CD14-positive monocyte (primary cell): ENCODE measurements around the gene DHX58. TPM values are rescaled to one million over a fixed set of nuclear protein-coding genes. Genes with fewer than 3 reads are reported as not detected.

Experiments used
- DNase-seq, 3 donors: peaks; one replicate each; pipeline ENCODE4 v3.0.0-alpha.2; 2011 to 2022
- H2AFZ ChIP-seq: 2 replicates; pipeline ENCODE4 v1.6.0; 2012; ENCODE audit warnings: mild to moderate bottlenecking, low read depth, low read length, inconsistent platforms; ENCODE audit not compliant: insufficient read depth, poor library complexity, severe bottlenecking
- H3K27ac ChIP-seq, 2 donors: 1 replicate in 1 of 2; 2 replicates in 1 of 2; pipeline ENCODE4 v1.5.1; 2012 to 2013; ENCODE audit warnings: low read length in 2 of 2, control low read depth in 1 of 2, inconsistent platforms in 1 of 2, low read depth in 1 of 2, mild to moderate bottlenecking in 1 of 2
- H3K27me3 ChIP-seq, 2 donors: one replicate each; pipeline versions ENCODE4 v1.6.0 to v1.6.1; 2011 to 2013; ENCODE audit warnings: low read length in 2 of 2; ENCODE audit not compliant: control insufficient read depth in 2 of 2, insufficient read depth in 2 of 2
- H3K36me3 ChIP-seq, 2 donors: replicated peaks in 1 of 2; 1 replicate in 1 of 2; 2 replicates in 1 of 2; pipeline versions ENCODE4 v1.5.1 to v1.6.1; 2012 to 2013; ENCODE audit warnings: low read length in 2 of 2, control low read depth in 1 of 2, inconsistent platforms in 1 of 2, mild to moderate bottlenecking in 1 of 2; ENCODE audit not compliant: insufficient read depth in 2 of 2, control insufficient read depth in 1 of 2
- H3K4me1 ChIP-seq, 2 donors: 1 replicate in 1 of 2; 2 replicates in 1 of 2; pipeline versions ENCODE4 v1.5.1 to v1.6.1; 2012 to 2013; ENCODE audit warnings: low read length in 2 of 2, control low read depth in 1 of 2, inconsistent platforms in 1 of 2, mild to moderate bottlenecking in 1 of 2, moderate library complexity in 1 of 2; ENCODE audit not compliant: insufficient read depth in 2 of 2, control insufficient read depth in 1 of 2
- H3K4me2 ChIP-seq: replicated peaks from 2 replicates; pipeline ENCODE3; 2012; ENCODE audit warnings: low read length, moderate library complexity, mild to moderate bottlenecking; ENCODE audit not compliant: poor library complexity, severe bottlenecking; ENCODE audit errors: extremely low read depth
- H3K4me3 ChIP-seq, 3 experiments: fragments of 200-600 bp in 1 of 3; sonication (generic) in 1 of 3; replicated peaks in 1 of 3; 1 replicate in 2 of 3; 2 replicates in 1 of 3; pipeline ENCODE4 v1.5.1; 2011 to 2013; ENCODE audit warnings: low read length in 3 of 3, mild to moderate bottlenecking in 3 of 3, control low read depth in 2 of 3, low read depth in 2 of 3, inconsistent platforms in 1 of 3, moderate library complexity in 1 of 3
- H3K79me2 ChIP-seq: 2 replicates; pipeline ENCODE4 v1.6.0; 2012; ENCODE audit warnings: mild to moderate bottlenecking, control low read depth, inconsistent platforms, low read length, moderate library complexity; ENCODE audit not compliant: insufficient read depth
- H3K9ac ChIP-seq: 2 replicates; pipeline ENCODE4 v1.6.0; 2017; ENCODE audit warnings: low read length, mild to moderate bottlenecking; ENCODE audit not compliant: insufficient read depth, poor library complexity, severe bottlenecking
- H3K9me3 ChIP-seq, 2 donors: replicated peaks in 1 of 2; 1 replicate in 1 of 2; 2 replicates in 1 of 2; pipeline versions ENCODE4 v1.5.1 to v1.6.1; 2012 to 2013; ENCODE audit warnings: low read length in 2 of 2, control low read depth in 1 of 2; ENCODE audit not compliant: control insufficient read depth in 1 of 2, insufficient read depth in 1 of 2
- H4K20me1 ChIP-seq: 2 replicates; pipeline ENCODE4 v1.6.0; 2012; ENCODE audit warnings: mild to moderate bottlenecking, low read length, control low read depth, moderate library complexity; ENCODE audit not compliant: insufficient read depth
- H3K27ac Mint-ChIP-seq, 7 donors: one replicate each; pipeline ENCODE4 v1.8.0; 2020; ENCODE audit warnings: mild to moderate bottlenecking in 7 of 7, mixed read lengths in 7 of 7, moderate library complexity in 6 of 7, inconsistent platforms in 2 of 7
- H3K27me3 Mint-ChIP-seq, 3 donors: one replicate each; pipeline ENCODE4 v1.8.0; 2021 to 2022; ENCODE audit warnings: low read depth in 3 of 3, mild to moderate bottlenecking in 3 of 3, mixed read lengths in 3 of 3, moderate library complexity in 3 of 3, inconsistent platforms in 1 of 3
- H3K36me3 Mint-ChIP-seq, 2 donors: one replicate each; pipeline ENCODE4 v1.8.0; 2020; ENCODE audit warnings: mixed read lengths in 2 of 2, inconsistent platforms in 1 of 2, mild to moderate bottlenecking in 1 of 2
- H3K4me1 Mint-ChIP-seq: one replicate; pipeline ENCODE4 v1.8.0; 2020; ENCODE audit warnings: mild to moderate bottlenecking, mixed read lengths
- H3K4me3 Mint-ChIP-seq, 2 donors: one replicate each; pipeline ENCODE4 v1.8.0; 2020; ENCODE audit warnings: mild to moderate bottlenecking in 2 of 2, mixed read lengths in 2 of 2, moderate library complexity in 1 of 2
- H3K9me3 Mint-ChIP-seq, 7 donors: one replicate each; pipeline ENCODE4 v1.8.0; 2020 to 2022; ENCODE audit warnings: mixed read lengths in 7 of 7, mild to moderate bottlenecking in 6 of 7, moderate library complexity in 6 of 7, inconsistent platforms in 2 of 7
- CTCF ChIP-seq: fragments of 200-600 bp; IDR thresholded peaks from one replicate; pipeline ENCODE4 v1.8.0; 2022; ENCODE audit warnings: antibody characterized with exemption, mild to moderate bottlenecking
- WGBS: methylation state at CpG from one replicate; pipeline ENCODE4 v1.1.5; 2013; ENCODE audit warnings: missing lambda C conversion rate; ENCODE audit not compliant: insufficient coverage; 5-methylcytosine and 5-hydroxymethylcytosine counted together
- intact Hi-C, 2 donors: fragments of 100-400 bp; cut with micrococcal nuclease; formaldehyde crosslinking; loops; one replicate each; pipeline versions ENCODE4 v1.15.0 to v1.15.1; 2023
- polyA plus RNA-seq, 3 donors: library from polyadenylated mRNA; depleted of rRNA in 1 of 3; unstranded in 2 of 3; stranded (reverse) in 1 of 3; fragments of 300-500 nt in 2 of 3; fragments of >200 nt in 1 of 3; fragmentation: Illumina TruSeq in 2 of 3; gene quantifications; 1 replicate in 2 of 3; 2 replicates in 1 of 3; pipeline ENCODE4 v1.2.3, GENCODE V29; 2012 to 2021

The DHX58 gene
- polyA plus RNA-seq, 3 donors, result 13.2 to 46.7 (median 16.0) TPM

DNA sequence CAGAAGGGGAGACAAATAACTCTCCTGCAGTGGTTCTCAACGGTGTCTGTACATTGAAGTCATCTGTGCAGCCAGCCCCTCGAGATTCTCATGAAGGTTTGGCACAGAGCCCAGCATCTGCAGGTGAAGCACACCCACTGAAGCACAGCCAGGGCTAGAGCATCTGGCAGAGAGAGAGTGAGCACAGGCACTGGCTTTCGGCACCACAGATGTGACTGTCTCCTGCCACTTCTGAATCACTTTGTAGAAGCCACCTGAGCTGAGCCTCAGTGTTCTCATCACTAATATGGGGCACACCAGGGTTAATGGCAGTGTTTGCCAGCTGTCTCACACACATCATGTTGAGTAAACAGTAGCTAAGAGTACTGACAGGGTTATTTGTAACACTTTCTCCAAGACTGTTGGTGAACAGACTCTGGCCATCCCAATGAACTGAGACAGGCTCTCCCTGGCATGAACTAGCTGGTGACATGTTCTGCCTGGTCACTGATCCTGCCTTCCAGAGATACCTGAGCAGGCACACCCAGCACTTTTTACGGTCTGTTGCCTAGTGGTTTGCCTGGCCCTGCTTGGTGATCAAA, 21.0 kb upstream of the DHX58 start:
- H3K9ac ChIP-seq, result no peak overlapping the region
- 38% methylated on average over 4 of the region's 4 CpGs for WGBS
- peak overlapping the region in 1 of 2 donors; percentile 84 for H3K27ac ChIP-seq
- H3K79me2 ChIP-seq, result peaks cover 83% of the 10 kb centered on the region
- H3K4me2 ChIP-seq, result peak overlapping the region; percentile 51
- Mint-ChIP-seq H3K27ac (peak overlapping the region; percentile 25 to 91 (median 74)), H3K27me3 (no peaks in the 10 kb centered on the region), H3K4me3 (no peak overlapping the region), H3K36me3 (peaks cover 34 to 51% of the 10 kb centered on the region in 2 donors), H3K4me1 (peaks cover 68% of the 10 kb centered on the region), H3K9me3 (no peaks in the 10 kb centered on the region)
- peaks cover 63 to 70% of the 10 kb centered on the region in 2 donors for H3K4me1 ChIP-seq
- no peaks in the 10 kb centered on the region for H3K9me3 ChIP-seq
- DNase-seq, result no peak
- intact Hi-C loops, result no loop called here
- peaks cover 26 to 58% of the 10 kb centered on the region in 2 donors for H3K36me3 ChIP-seq
- H4K20me1 ChIP-seq, result peaks cover 99% of the 10 kb centered on the region
- no peak overlapping the region for H3K4me3 ChIP-seq
- no peak for TF ChIP-seq CTCF
- H3K27me3 ChIP-seq, result no peaks in the 10 kb centered on the region
- no peak overlapping the region for H2AFZ ChIP-seq

- H2AFZ ChIP-seq, result no peak overlapping the region
- peak overlapping the region; percentile 31 to 84 for H3K27ac ChIP-seq
- WGBS, result 0% methylated on average over 3 of the region's 3 CpGs
- H3K9me3 Mint-ChIP-seq, result no peaks in the 10 kb centered on the region
- no peak for TF ChIP-seq CTCF
- no peaks in the 10 kb centered on the region for H3K27me3 Mint-ChIP-seq
- no peak overlapping the region for H3K9ac ChIP-seq
- H3K36me3 Mint-ChIP-seq, result peaks cover 41 to 56% of the 10 kb centered on the region in 2 donors
- no peaks in the 10 kb centered on the region for H3K27me3 ChIP-seq
- H3K4me3 Mint-ChIP-seq, result peak overlapping the region; percentile 42 to 76
- H3K4me1 ChIP-seq, result peaks cover 63 to 70% of the 10 kb centered on the region in 2 donors
- H3K9me3 ChIP-seq, result no peaks in the 10 kb centered on the region
- H4K20me1 ChIP-seq, result peaks cover 99% of the 10 kb centered on the region
- H3K36me3 ChIP-seq, result peaks cover 32 to 59% of the 10 kb centered on the region in 2 donors
- intact Hi-C loops, result no loop called here
- peak overlapping the region; percentile 59 to 91 (median 86) for H3K27ac Mint-ChIP-seq
- peak; percentile 33 to 60 (median 40) for DNase-seq
- H3K4me2 ChIP-seq, result peak overlapping the region; percentile 51
- peaks cover 68% of the 10 kb centered on the region for H3K4me1 Mint-ChIP-seq
- peaks cover 77% of the 10 kb centered on the region for H3K79me2 ChIP-seq
- H3K4me3 ChIP-seq, result peak overlapping the region in 1 of 3 experiments; percentile 56
Observed at GRCh38 chr17:42132941-42133340, 20.4 kb upstream of the DHX58 start.
